Hypothalamus (tissue), 51 donors: ENCODE data around the gene PLA2G10.
A peak's percentile ranks its signal among the peaks of the same experiment; 100 is the strongest.
"Not testable (repeated sequence)": the region's sequence is repeated elsewhere in the genome, so short reads cannot be mapped to it uniquely, and the experiment has no call there.

Source experiments
- DNase-seq, 51 donors: peaks; one replicate each; lab custom pipeline; 2025; lab: John Stamatoyannopoulos, UW

PLA2G10 gene

DNA sequence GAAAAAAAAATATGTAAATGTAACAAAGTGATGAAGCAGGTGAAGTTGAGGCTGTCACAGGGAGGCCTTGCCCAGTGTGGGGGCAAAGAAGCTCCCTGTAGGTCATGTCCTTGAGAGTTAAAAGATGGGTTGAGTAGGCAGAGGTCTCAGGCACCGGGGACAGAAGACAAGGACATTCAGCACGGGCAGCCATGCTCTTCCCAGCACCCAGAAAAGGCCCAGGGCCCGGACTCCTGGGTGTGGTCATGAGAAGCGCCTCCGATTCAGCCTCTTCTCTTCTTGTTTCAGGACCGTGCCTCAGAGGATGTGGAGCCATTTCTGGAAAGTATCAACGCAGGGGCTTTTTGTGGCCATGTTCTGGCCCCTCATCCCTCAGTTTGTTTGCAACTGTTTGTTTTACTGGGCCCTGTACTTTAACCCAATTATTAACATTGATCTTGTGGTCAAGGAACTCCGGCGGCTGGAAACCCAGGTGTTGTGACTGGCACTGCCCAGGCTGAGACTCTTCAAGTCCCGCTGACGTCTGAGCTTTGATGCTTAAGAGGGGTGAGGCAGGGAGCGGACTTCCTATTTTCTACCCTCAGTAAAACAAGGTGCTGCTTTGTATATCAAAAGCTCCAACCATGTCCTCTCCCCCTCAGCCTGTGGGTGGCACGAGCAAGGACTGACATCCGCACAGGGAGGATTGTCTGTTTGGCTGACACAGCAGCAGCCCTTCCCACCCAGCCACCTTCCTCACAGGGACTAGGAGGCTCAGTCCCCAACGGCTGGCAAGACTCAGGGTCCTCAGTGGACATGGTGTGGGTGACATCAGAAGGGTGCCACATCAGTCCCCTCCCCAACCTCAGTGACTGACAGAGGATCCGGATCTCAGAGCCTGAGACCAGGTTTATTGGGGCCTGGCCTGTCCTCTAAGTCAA, 26.5 kb downstream of the PLA2G10 start:
- no peak for DNase-seq

- DNase-seq, result no peak
These were observed 36.0 kb downstream of the PLA2G10 start for GRCh38 chr16:14658063-14658462.

DNA sequence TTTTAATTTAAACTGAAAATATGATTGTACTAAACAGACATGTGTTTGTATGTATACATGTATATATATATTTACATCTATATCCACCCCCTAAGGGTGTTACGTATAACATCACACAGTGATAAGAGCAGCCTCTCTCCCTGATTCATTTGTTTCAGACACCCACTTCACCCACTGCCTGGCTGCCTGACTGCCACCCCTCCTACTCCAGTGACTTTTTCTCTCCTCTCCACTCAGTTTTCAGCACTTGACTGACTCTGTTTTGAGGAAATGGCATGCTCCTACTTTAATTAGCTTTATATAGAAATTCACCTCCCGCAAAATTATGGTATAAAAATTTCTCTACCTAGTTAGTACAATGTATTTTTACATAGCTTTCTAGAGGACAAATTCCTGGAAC, 41.4 kb downstream of the PLA2G10 start:
- DNase-seq, result no peak

DNA sequence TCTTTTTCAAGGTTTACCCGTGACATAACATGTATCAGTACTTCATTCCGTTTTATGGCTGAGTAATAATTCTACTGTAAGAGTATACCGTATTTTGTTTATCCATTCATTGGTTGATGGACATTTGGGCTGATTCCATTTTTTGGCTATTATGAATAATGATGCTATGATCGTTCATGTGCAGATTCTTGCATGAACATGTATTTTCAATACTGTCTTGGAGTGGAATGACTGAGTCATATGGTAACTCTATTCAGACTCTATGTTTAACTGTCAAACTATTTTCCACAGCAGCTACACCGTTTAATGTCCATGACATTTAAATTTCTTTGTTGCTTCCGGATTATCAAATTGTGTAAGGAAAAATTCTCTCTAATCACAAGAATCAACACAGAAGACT, 43.5 kb downstream of the PLA2G10 start:
- DNase-seq, result no peak

DNA sequence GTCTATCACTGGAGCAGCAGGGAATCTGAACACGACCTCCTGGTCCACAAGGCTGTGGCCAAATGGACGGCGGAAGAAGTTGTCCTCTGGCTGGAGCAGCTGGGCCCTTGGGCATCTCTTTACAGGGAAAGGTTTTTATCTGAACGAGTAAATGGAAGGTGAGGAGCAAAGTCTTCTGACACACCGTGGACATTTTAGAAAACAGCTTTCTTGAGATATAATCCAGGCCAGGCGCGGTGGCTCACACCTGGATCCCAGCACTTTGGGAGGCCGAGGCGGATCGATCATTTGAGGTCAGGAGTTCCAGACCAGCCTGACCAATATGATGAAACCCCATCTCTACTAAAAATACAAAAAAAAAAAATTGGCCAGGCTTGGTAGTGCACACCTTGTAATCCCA, 44.3 kb downstream of the PLA2G10 start:
- no peak for DNase-seq

GRCh38 chr16:14641926-14642325, 52.2 kb downstream of the PLA2G10 start:
- DNase-seq, result no peak

- no peak for DNase-seq
These were observed 52.9 kb downstream of the PLA2G10 start for GRCh38 chr16:14641206-14641605.

GRCh38 chr16:14640538-14640937, 53.6 kb downstream of the PLA2G10 start:
- DNase-seq, result no peak

DNA sequence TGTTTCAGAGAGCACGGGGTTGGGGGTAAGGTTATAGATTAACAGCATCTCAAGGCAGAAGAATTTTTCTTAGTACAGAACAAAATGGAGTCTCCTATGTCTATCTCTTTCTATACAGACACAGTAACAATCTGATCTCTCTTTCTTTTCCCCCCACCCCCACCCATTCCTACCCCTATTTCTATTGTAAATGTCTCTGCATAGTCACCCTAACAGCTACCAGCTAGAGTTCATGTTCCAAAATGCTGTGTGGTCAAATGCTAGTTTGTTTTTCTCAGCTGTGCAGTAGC, 57.2 kb downstream of the PLA2G10 start:
- not testable (repeated sequence) for DNase-seq

DNA sequence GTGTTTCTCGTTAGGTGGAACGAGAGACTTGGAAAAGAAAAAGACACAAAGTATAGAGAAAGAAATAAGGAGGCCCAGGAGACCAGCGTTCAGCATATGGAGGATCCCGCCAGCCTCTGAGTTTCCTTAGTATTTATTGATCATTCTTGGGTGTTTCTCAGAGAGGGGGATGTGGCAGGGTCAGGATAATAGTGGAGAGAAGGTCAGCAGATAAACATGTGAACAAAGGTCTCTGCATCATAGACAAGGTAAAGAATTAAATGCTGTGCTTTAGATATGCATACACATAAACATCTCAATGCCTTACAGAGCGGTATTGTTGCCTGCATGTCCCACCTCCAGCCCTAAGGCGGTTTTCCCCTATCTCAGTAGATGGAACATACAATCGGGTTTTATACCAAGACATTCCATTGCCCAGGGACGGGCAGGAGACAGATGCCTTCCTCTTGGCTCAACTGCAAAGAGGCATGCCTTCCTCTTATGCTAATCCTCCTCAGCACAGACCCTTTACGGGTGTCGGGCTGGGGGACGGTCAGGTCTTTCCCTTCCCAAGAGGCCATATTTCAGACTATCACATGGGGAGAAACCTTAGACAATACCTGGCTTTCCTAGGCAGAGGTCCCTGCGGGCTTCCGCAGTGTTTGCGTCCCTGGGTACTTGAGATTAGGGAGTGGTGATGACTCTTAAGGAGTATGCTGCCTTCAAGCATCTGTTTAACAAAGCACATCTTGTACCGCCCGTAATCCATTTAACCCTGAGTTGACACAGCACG, 57.7 kb downstream of the PLA2G10 start:
- not testable (repeated sequence) for DNase-seq

- DNase-seq, result no peak
These were observed 58.5 kb downstream of the PLA2G10 start for GRCh38 chr16:14635395-14636165.

- no peak for DNase-seq
These were observed 59.8 kb downstream of the PLA2G10 start for GRCh38 chr16:14634389-14634725.

DNA sequence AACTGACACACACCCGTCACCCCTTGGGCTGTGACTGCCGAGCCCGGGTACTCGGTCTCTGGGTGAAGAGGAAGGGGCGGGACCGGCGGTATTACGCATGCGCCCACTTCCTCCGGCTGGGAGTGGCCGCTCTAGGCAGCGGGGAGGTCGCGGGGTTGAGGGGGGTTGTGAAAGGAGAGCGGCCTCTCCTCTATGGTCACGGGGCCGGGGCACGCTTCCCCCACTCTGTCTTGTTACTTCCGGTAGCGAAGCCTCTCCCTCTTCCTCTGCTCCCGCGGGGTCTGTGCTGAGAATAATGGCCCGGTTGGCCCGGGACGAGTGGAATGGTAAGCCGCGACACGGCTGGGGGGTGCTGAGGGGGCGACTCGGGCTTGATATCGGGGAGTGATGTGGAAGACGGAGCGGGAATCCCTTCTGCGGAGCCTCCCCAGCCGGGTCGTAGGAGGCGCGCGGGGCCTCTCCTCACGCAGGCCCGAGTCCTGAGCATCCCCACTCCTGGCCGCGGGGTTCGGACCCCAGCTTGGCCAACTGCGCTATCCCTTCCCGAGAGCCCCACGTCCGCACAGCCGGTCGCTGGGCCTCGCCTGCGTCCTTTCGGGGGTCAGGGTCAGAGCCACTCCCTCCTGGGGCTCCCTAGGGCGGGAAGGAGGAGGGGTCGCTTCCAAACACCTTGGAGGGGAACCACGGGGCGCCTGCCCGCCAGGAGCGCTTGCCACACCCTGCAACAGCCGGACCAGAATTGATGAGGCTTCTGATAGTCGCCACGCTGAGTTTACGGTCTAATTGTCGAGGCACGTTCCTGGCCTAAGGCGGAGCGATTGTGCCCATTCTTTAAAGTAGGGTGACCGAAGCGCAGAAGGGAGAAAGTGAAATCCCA, 61.2 kb downstream of the PLA2G10 start, which contains the start of gene BFAR:
TSS of gene BFAR (plus strand) at position 259 of the 877 bp plus-strand sequence. CDS start 11,396 bp downstream, outside the sequence.
- DNase-seq, result peak; percentile 81 to 99 (median 97)

DNA sequence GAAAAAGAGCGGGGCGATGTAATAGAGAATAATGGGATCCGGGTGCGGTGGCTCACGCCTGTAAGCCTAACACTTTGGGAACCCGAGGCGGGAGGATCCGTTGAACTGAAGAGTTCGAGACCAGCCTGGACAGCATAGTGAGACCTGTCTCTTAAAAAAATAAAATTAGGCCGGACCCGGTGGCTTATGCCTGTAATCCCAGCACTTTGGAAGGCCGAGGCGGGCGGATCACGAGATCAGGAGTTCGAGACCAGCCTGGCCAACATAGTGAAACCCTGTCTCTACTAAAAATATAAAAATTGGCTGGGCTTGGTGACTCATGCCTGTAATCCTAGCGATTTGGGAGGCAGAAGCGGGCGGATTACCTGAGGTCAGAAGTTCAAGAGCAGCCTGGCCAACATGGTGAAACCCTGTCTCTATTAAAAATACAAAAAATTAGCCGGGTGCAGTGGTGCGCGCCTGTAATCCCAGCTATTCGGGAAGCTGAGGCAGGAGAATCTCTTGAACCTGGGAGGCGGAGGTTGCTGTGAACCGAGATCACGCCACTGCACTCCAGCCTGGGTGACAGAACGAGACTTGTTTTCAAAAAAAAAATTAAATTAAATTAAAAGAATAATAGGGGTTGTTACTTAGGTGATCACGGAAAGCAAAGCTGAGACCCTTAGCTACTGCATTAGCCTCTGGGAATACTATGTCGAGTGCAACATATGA, 63.3 kb downstream of the PLA2G10 start:
- not testable (repeated sequence) for DNase-seq

- DNase-seq, result peak; percentile 29 to 94 (median 88)
These were observed 64.0 kb downstream of the PLA2G10 start, which contains the start of gene PARN for GRCh38 chr16:14629919-14630619. PARN (minus strand) TSS chr16:14630260; CDS start chr16:14630125, 135 bp downstream.

DNA sequence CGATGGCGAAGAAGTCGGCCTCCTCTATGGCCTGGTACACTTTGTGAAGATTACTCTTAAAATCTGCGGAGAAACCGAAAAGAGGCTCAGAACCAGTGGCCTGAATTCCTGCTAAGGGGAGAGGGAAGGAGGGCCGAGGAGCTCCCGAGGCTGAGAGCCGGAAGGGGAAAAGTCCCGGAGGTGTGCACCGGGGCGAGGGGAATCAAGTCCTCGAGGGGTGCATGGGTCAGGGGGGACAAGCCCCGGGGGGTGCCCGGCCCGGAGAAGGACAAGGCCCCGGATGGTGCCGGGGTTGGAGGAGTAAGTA, 64.5 kb downstream of the PLA2G10 start:
- peak in 5 of 51 donors; percentile 6 to 52 (median 38) for DNase-seq

DNA sequence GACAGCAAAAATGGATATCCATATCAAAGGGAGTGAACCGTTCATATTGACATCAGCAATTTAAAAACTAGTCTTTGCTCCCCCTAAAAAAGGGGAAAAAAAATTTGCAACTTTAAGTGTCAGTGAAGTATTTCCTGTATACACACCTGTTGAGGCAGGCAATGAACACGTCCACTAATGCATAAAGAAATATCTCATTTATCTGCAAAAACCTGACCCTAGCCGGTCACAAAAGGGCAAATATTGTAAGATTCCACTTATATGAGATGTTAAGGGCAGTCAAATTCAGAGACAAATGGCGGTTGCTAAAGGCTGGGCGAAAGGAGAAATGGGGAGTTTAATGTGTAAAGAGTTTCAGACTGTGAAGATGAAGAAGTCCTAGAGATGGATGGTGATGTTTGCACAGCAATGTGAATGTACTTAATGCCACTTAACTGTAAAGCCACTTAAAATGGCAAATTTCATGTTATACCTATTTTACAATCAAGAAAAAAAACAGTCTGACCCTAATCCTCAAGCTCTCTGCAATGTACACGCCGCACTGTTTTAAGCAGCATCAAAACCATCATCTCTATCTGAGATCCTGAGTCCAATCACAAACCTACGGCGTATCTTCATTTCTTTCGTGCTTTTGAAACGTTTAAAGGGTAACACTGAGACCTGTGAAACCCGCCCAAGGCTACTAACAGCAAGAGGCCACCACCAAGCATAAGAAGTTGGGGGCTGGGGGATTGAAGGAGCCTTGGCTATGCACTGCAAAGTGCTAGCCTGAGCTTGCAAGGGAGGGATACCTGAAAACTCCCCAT, 65.1 kb downstream of the PLA2G10 start:
- DNase-seq, result no peak

DNA sequence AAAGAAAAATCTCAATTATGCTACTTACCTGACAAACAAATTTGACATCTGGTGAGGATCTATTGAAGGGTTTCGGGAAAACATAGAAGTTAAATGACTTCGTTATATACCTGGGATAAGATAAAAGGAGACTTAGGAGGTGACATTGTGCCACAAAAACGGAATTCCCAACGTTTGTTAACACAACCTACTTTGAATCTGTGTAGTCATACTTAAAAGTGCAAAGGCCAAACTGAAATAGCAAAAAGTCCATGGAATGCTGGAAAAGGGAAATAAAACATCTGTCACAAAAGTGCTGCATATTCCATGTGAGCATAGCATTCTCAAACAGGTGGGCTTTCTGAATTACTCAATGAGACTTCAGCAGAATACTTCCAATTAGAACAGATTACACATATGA, 67.0 kb downstream of the PLA2G10 start:
- DNase-seq, result no peak
